ENCODE measurements around the gene ANKRD62.

ANKRD62 gene

DNA sequence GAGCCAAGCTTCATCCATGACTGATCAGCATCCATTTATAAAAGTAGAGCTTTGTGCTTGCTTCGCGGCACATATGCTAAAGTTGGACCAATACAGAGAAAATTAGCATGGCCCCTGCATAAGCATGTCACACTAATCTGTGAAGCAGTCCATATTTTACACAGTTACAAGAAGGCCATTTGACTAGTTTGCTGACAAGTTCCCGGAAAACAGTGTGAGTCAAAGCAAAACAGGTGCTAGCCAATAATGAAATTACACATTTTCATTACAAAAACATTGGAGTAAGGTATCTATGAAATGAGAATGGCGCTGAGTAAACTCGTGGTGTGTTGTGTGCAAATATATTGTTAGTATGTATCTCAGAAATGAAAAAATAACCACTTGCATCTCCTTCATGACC is 4.7 kb downstream of the ANKRD62 start:
- H3K4me2 ChIP-seq (ENCODE audit: low read length): no peak overlapping the region
- H3K36me3 ChIP-seq (ENCODE audit: control insufficient read depth, low read length): no peaks in the 10 kb centered on the region
- H3K4me3 ChIP-seq (ENCODE audit: low read length): no peak overlapping the region

DNA sequence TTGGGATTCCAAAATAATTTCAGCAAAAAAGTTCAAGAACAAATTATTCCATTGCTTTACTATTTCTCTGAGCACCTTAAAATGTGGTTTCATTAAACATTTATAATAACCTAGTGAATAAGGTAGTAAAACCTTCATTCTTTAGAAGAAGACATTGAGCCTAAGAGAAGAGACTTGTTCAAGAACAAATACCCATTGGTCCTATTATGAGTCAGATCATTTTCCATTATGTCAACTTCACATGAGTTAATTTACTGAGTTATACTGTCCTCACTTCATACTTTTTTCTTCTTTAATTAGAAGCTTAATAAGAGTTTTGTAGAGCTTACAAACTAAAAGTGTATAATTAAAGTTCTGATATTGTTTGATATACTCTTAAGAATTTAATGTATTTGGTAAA is 5.5 kb downstream of the ANKRD62 start:
- Histone ChIP-seq H3K27me3 (ENCODE audit: control insufficient read depth, low read length) (peaks cover 21% of the 10 kb centered on the region), H3K4me2 (ENCODE audit: low read length) (no peak overlapping the region), H3K9me2 (replicated peaks; ENCODE audit: control insufficient read depth, low read length) (no peaks in the 10 kb centered on the region), H4K20me1 (ENCODE audit: control insufficient read depth, insufficient read depth, low read depth, low read length) (no peaks in the 10 kb centered on the region), H3F3A (ENCODE audit: control insufficient read depth, insufficient read depth) (no peaks in the 10 kb centered on the region), H3K4me3 (ENCODE audit: low read length) (no peak overlapping the region), H3K79me2 (ENCODE audit: control insufficient read depth, low read length) (no peaks in the 10 kb centered on the region), H3K36me3 (ENCODE audit: control insufficient read depth, low read length) (no peaks in the 10 kb centered on the region), H3K4me1 (ENCODE audit: control insufficient read depth, low read length) (no peaks in the 10 kb centered on the region), H3K9me3 (ENCODE audit: control insufficient read depth, insufficient read depth, low read length) (no peaks in the 10 kb centered on the region), H3K27ac (ENCODE audit: low read depth, low read length) (no peak overlapping the region)
- no peak for TF ChIP-seq EZH2phosphoT487 (IDR thresholded peaks at IDR 0.05; ENCODE audit: borderline replicate concordance, low read length)
- TF ChIP-seq, protein P1, sequence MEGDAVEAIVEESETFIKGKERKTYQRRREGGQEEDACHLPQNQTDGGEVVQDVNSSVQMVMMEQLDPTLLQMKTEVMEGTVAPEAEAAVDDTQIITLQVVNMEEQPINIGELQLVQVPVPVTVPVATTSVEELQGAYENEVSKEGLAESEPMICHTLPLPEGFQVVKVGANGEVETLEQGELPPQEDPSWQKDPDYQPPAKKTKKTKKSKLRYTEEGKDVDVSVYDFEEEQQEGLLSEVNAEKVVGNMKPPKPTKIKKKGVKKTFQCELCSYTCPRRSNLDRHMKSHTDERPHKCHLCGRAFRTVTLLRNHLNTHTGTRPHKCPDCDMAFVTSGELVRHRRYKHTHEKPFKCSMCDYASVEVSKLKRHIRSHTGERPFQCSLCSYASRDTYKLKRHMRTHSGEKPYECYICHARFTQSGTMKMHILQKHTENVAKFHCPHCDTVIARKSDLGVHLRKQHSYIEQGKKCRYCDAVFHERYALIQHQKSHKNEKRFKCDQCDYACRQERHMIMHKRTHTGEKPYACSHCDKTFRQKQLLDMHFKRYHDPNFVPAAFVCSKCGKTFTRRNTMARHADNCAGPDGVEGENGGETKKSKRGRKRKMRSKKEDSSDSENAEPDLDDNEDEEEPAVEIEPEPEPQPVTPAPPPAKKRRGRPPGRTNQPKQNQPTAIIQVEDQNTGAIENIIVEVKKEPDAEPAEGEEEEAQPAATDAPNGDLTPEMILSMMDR (IDR thresholded peaks at IDR 0.05; ENCODE audit: low read depth, low read length, poor library complexity, severe bottlenecking): no peak

More for the DNA sequence above, 4.7 kb downstream of the ANKRD62 start:
- no peaks in the 10 kb centered on the region for H3F3A ChIP-seq (ENCODE audit: control insufficient read depth, insufficient read depth)
- no peaks in the 10 kb centered on the region for H3K79me2 ChIP-seq (ENCODE audit: control insufficient read depth, low read length)
- H3K27ac ChIP-seq (ENCODE audit: low read depth, low read length): no peak overlapping the region
- TF ChIP-seq, protein P1 (IDR thresholded peaks at IDR 0.05; ENCODE audit: low read depth, low read length, poor library complexity, severe bottlenecking): no peak
- TF ChIP-seq EZH2phosphoT487 (IDR thresholded peaks at IDR 0.05; ENCODE audit: borderline replicate concordance, low read length): no peak
- H3K9me3 ChIP-seq (ENCODE audit: control insufficient read depth, insufficient read depth, low read length): no peaks in the 10 kb centered on the region
- H4K20me1 ChIP-seq (ENCODE audit: control insufficient read depth, insufficient read depth, low read depth, low read length): no peaks in the 10 kb centered on the region
- no peaks in the 10 kb centered on the region for H3K9me2 ChIP-seq (replicated peaks; ENCODE audit: control insufficient read depth, low read length)
- H3K4me1 ChIP-seq (ENCODE audit: control insufficient read depth, low read length): no peaks in the 10 kb centered on the region
- H3K27me3 ChIP-seq (ENCODE audit: control insufficient read depth, low read length): peaks cover 21% of the 10 kb centered on the region

DNA sequence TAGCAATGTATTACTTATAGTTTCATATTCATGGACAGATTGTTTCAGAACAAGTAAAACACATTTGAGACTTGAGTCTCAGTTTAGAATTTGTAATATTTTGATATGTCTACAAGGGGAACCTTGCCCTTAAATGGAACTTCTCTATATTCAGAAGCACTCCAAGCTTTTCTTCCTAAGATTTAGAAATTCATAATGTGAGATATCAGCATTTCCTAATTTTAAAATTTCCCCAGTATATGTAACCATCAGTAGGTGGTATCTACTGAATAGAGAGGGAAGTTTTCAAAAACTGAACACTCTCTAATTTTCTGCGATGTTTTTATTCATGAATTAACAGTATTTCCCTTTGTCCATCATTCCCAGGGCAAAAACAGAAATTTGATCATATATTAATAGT is 7.6 kb downstream of the ANKRD62 start:
- no peaks in the 10 kb centered on the region for H3K9me3 ChIP-seq (ENCODE audit: control insufficient read depth, insufficient read depth, low read length)
- H3K4me1 ChIP-seq (ENCODE audit: control insufficient read depth, low read length): no peaks in the 10 kb centered on the region
- H3K27me3 ChIP-seq (ENCODE audit: control insufficient read depth, low read length): peaks cover 31% of the 10 kb centered on the region
- TF ChIP-seq EZH2phosphoT487 (IDR thresholded peaks at IDR 0.05; ENCODE audit: borderline replicate concordance, low read length): no peak
- TF ChIP-seq, protein P1 (IDR thresholded peaks at IDR 0.05; ENCODE audit: low read depth, low read length, poor library complexity, severe bottlenecking): no peak
- no peak overlapping the region for H3K4me3 ChIP-seq (ENCODE audit: low read length)
- no peaks in the 10 kb centered on the region for H3F3A ChIP-seq (ENCODE audit: control insufficient read depth, insufficient read depth)
- H3K9me2 ChIP-seq (replicated peaks; ENCODE audit: control insufficient read depth, low read length): no peaks in the 10 kb centered on the region
- H3K79me2 ChIP-seq (ENCODE audit: control insufficient read depth, low read length): no peaks in the 10 kb centered on the region
- H3K27ac ChIP-seq (ENCODE audit: low read depth, low read length): no peak overlapping the region
- no peak overlapping the region for H3K4me2 ChIP-seq (ENCODE audit: low read length)
- no peaks in the 10 kb centered on the region for H3K36me3 ChIP-seq (ENCODE audit: control insufficient read depth, low read length)
- no peaks in the 10 kb centered on the region for H4K20me1 ChIP-seq (ENCODE audit: control insufficient read depth, insufficient read depth, low read depth, low read length)

Measured in DOHH2 (cell line).